ENCODE results near the gene HS3ST2.

Gene HS3ST2

GRCh38 chr16:22813948-22814710 lies at the start of gene HS3ST2:
Gene HS3ST2 (plus strand): TSS chr16:22814162. CDS start chr16:22814611, 449 bp downstream.
- DNase-seq: peak; percentile 8

DNA sequence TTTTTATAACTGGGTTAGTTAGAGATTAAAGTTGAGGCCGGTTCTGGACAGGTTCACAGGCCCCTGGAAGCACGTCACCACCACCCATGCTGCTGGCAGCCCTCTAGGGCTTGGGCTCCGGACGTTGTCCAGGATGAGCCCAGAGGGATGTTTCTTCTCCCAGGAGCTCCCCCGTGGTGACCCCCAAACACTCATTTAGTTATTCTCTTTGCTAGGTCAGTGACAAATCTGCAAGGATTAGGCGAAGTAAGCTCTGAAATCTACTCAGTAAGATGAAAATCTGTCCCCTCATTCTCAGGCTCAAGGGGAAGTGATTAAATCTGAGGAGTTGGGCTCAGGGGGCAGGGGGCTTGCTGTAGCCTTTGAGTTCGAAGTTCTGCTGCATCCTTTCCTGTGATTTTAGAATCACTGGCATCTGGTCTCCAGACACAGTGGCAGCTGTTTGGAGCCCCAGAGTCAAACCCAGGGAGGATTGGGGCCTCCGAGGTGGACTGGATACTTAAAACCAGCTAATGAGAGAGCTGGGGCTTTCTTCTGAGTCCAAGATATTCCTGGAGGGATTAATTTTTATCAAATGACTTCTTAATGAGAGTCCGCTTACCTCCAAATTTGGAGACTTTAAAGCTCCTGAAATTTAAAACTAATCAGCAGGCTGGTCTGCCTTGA lies 49.2 kb upstream of the HS3ST2 start:
- no peak for DNase-seq

- DNase-seq: no peak
These were observed 48.5 kb upstream of the HS3ST2 start for GRCh38 chr16:22765479-22765878.

DNA sequence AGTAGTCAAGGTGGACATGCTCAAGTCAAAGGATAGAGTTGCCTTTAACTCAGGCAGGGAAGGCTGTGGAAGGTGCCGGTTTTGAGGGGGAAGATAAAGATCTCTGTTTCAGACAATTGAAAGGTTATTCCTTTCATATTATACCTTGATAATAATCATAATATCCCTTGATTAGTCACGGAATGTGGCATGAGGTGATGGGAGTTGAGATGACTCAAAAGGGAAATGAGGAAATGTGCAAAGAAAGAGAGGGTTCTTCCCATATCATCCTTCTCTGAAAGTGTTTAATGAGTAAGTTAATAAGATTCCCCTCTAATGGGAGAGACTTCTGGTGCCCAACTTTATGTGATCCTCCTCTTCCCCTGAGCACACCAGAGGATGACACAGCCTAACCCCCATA lies 43.1 kb upstream of the HS3ST2 start:
- DNase-seq: no peak

GRCh38 chr16:22771551-22771950 lies 42.4 kb upstream of the HS3ST2 start:
- DNase-seq: no peak

DNA sequence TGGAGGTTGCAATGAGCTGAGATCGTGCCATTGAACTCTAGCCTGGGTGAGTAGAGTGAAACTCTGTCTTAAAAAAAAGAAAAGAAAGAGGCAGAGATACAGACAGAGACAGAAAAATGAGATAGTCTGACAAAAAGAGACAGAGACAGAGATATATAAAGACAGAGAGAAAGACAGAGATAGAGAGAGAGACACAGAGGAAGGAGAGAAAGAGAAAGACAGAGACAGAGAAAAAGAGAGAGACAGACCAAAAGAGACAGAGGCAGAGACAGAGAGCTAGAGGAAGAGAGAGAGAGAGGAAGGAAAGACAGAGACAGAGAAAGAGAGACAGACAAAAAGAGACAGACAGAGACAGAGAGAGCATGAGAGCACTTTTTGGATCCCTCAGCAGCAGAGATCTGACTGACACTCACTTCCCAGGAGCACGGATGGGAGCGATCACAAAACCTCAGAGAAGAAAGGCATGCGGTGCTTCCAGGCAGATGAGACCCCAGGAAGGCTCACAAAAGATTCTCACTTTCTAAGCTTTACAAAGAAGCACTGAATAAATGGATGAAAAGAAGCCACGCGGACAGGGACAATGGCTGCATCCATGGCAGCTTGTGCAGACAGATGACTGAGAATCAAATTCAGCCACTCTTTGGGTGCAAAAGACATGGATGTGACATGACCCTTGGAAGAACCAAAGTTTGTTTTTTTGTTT lies 38.6 kb upstream of the HS3ST2 start:
- no peak for DNase-seq

DNA sequence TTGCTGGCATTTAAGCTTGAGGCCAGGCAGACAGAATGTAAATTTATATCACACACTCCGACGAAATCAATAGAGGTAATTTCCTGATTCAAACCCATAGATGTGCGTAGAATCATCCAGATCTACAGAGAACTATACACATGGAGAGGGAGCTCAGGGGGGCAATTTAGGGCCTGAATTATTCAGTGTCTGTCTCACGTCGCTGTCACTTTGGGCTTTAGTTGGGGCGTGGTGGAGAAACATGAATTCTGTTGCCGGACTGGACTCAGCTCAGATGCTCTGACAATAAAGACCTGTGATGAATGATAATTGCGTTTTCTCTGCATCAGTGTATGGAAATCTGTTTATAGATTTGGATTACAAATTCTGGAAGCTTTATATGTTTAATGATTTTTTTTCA lies 32.5 kb upstream of the HS3ST2 start:
- no peak for DNase-seq

- no peak for DNase-seq
These were observed 31.6 kb upstream of the HS3ST2 start for GRCh38 chr16:22782314-22782713.

DNA sequence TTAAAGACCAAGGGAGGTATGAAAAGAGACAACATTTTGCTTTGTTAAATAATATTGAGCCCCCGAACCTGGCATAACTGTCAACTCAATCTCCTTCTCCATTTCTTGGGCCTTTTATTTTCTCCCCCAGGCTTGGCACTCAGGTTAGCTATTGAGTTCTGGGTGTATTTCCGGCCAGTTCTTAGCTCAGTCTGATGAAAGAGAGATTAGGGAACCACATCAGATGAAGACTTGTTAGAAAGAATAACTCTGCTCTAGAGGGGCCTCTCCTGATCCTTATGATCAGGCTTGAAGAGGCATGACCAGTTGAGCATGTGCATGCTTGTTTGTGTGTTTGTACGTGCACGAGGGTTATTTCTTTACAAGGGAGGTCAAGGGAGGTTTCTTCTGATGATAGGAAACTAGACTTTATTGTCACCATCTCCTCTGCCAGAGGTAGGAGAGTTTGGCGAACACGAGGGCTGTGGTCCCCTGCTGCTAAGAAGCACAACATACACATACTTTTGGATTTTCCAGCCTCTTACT lies 29.2 kb upstream of the HS3ST2 start:
- no peak for DNase-seq

DNA sequence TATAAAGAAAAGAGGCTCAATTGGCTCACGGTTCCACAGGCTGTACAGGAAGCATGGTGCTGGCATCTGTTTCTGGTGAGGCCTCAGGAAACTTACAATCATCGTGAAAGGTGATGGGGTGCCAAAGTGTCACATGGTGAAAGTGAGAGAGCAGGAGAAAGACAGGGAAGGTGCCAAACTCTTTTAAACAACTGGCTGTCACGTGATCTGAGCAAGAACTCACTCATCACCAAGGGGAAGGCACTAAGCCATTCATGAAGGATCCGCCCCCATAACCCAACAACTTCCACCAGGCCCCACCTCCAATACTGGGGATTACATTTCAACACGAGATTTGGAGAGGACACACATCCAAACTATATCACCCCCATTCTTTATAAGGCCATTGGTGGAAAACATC lies 28.4 kb upstream of the HS3ST2 start:
- DNase-seq: no peak

DNA sequence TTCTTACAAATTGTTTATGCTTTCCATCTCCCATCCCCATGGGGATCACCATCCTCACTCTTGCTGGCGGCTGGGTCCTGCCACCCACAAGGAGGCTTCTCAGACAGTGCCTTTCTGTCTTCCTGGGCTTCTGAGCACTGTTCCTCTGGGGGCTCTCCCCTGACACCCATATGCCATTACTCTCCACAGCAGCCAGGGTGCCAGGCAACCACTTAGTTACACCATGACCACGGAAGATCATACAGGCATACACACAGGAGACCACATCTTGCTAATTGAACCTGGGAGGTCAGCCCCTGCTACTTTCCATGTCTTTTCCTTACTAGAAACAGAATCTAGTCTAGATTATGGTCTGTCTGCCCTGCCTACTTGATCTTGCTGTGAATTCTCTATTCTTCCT lies 27.7 kb upstream of the HS3ST2 start:
- no peak for DNase-seq

DNA sequence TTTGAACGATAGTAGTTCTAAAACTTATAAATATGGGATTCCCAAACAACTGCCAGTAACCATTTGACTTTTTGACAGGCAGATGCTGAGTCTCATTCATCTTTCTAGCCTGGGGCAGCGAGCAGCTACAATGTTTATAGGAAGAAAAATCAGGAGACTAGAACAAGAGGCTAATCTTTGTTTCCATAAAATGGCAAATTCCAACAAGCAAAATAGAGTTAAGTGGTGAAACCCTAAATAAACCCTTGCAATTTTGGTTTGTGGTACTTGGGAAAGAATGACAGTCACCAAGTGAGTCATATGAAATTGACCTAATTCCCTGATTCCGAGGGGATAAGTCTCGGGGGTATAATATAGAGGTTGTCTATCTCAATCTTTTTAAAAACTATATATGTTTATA lies 27.3 kb upstream of the HS3ST2 start:
- DNase-seq: no peak

DNA sequence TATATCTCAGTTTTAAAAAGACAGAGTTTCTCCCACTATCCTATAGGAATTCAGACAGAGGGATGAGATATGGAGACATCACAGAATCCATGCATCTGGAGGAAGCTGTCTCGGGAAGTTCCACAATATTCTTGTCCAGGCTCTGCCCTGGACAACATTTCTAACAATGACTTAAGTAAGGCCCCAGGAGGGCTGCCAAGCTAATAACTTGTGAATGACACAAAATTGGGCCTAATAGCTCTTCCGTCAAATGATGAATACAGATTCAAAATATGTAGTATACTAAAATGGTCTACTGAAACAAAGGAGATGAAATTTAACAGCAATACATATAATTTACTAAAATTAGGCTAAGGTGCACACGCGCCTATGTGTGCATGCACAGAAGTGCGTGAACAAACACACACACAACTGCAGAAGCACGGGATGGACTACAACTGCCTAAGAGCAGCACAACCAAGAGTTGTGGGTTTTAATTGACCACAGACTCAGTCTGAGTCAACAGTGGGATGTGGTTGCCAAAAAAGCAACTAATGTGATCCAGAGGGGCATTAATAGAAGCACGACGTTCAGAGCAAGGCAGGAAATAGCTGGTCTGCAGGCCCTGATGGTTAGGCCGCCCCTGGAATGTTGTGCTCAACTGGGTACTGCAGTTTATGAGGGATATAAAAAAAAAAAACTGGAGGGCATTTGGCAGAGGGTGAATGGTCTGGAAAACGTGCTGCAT lies 26.3 kb upstream of the HS3ST2 start:
- DNase-seq: no peak

DNA sequence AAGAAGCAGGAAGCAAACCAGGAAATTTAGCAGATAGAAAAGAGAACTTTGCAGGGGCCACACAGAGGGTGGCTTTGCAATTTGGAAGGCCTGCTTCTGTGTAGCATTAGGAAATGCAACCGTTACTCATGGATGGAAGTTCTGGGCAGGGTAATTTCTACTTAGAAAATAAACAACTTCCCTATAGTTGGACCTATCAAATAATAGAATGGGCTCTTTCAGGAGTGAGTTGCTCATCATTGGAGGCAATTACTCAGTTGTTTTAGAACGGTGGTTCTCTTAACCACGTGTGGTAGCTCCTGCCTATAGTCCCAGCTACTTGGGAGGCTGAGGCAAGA lies 25.8 kb upstream of the HS3ST2 start:
- no peak for DNase-seq

DNA sequence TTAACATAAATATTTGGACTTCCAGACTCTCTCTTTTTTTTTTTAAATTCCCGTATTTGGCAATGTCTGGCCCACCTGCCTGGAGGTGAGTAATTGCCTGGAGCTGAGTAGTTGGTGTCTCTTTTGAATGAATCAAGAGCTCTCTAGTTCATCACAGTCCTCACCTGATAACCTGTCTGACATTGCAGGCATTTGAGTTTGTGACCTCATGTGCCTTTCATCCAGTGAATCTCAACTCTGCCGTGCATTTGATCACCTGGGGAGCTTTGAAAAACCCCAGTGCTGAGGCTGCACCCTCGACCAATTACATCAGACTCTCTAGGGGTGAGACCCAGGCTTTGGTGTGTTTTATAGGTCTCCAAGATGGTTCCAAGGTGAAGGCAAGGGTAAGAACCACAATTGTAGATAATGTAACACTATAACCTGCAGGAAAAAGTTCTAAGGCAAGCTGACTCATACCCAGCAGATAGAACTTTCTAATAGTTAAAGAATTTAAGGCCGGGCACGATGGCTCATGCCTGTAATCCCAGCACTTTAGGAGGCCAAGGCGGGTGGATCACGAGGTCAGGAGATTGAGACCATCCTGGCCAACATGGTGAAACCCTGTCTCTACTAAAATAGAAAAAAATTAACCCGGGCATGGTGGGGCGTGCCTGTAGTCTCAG lies 24.5 kb upstream of the HS3ST2 start:
- DNase-seq: no peak

- no peak for DNase-seq
These were observed 16.4 kb upstream of the HS3ST2 start for GRCh38 chr16:22797551-22797950.

DNA sequence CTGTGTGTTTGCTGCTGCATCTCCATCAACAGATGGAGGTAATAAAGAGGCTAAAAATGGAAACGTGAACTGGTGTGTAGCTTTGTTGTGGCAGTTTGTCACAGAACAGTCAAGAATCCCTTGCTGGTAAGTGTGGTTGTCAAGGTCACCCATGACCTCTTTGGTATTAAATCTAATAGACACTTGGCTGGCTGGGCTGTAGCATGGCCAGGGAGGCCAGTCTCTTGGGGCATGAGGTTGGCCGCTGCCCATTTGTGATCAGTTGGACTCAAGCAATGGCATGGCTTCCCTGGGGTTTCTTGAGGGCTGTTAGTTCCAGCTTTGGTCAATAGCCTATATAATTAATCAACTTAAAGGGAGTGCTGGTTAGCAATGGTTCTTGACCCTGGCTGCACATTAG lies 14.8 kb upstream of the HS3ST2 start:
- DNase-seq: no peak

DNA sequence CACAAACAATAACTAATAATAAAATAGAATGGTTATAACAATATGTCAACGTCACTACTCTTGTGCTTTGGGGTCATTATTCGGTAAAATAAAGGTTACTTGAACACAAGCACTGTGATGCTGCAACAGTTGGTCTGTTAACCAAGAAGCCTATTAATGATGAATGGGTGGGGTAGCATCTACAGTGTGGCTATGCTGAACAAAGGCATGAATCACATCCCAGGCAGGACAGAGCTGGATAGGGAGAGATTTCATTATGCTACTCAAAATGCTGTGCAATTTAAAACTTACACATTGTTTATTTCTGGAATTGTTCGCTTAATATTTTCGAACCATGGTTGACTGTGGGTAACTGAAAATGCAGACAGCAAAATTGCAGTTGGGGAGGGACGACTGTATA lies 9.1 kb upstream of the HS3ST2 start:
- no peak for DNase-seq

- no peak for DNase-seq
These were observed 8.6 kb upstream of the HS3ST2 start for GRCh38 chr16:22805326-22805725.

GRCh38 chr16:22806811-22807210 lies 7.2 kb upstream of the HS3ST2 start:
- no peak for DNase-seq

DNA sequence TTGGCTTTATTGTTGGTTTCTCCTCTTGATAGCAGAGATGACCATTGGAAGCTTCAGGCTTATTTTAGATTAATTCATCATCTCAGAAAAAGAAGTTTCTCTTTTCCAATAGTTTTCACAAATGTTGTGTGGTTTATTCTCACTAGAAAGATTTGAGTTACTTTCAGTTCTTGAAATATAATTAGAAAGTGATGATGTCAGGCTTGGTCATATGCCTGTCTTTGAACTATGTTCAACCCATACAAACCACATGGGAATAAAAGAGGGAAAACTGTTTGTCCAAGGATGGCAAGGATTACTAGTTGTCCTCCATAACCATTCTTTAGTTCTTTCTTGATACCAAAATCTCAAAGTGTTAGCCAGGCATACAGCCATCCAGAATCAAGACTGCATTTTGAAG lies 3.7 kb upstream of the HS3ST2 start:
- no peak for DNase-seq

DNA sequence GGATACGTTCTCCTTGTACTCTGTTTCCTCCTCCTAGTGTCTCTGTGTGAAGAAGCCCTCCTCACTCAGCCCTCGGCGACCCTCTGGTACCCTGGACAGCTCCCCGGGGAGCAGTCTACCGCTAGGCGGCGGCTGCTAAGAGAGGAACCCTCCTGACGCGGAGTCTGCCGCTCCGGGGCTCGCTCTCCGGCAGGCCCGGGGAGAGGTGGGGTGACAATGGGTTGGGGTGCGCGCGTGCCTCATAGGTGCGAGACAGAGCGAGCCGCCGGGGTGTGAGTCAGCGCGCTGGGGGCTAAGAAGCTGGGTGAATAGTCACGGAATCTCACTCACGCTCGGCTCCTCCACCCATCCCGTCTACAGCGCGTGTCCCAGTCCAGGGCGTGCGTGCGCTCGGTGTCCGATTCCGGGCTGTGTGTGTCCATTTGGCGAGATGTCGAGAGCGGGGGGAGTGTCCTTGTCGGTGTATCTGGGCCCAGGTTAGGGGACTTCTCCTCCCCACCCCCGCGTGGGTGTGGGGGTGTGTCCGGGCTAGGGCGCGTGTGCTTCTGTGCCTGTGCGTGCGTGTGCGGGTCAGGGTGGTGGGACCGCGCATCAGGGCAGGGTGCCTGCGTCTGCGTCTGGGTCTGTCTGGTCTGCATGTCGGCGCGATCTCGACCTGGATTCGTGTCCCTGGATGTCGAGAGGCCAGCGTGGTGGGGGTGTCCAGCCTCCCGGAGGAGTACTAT lies 577 bp upstream of the HS3ST2 start:
- DNase-seq: no peak
